ENCODE data around the gene GFPT2.

Gene GFPT2

DNA sequence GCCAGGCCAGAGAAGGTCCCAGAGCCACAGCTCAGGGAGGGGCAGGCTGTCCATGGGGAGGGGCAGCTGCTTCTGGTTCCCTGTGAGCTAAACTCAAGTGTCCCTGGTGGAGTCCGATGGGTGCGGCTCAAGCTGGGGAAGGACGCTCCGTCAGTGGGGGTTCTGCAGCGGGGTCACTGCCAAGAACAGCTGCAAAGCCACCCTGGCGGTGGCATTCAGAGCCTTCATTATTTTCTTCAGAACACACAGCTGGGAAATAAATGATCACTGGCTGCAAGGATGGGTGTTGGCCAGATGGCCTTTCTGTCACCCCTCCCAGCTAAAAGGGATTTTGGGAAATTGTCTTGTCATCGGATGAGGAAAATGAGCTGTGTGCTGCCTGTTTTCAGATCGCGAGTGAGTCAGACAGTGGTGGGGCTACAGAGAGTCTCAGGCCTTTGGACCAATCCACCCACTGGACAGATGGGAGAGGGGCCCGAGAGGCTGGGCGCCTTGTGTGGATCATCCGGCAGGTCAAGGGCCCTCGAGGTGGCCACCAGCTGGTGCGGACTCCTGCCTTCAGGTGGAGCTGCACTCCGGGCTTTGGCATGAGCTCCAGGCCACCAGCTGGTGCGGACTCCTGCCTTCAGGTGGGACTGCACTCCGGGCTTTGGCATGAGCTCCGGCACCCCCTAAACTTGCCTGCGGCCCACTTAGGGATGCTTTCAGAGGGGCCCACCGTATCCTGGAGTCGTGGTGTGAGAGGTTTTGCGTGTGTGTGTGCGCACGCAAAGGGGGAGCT lies 17.9 kb upstream of the GFPT2 start:
- Histone ChIP-seq H3K27me3 (ENCODE audit: insufficient read depth, low read length, poor library complexity) (no peaks in the 10 kb centered on the region), H3K23ac (ENCODE audit: low read length) (no peak overlapping the region), H3K56ac (ENCODE audit: low read length) (no peak overlapping the region), H2BK120ac (ENCODE audit: low read depth, low read length) (no peak overlapping the region), H3K4ac (ENCODE audit: low read depth, low read length) (no peak overlapping the region), H3K79me1 (ENCODE audit: low read length) (no peaks in the 10 kb centered on the region), H4K8ac (ENCODE audit: low read depth, low read length) (no peak overlapping the region), H3K4me3 (ENCODE audit: low read length) (no peak overlapping the region), H3K27ac (ENCODE audit: low read depth, low read length) (no peak overlapping the region), H3K36me3 (ENCODE audit: control insufficient read depth, insufficient read depth, low read length) (no peaks in the 10 kb centered on the region), H2AK5ac (ENCODE audit: low read length) (no peak overlapping the region), H2BK15ac (replicated peaks; ENCODE audit: low read depth) (no peak overlapping the region), H3K18ac (ENCODE audit: low read length) (no peak overlapping the region), H2BK5ac (ENCODE audit: low read length) (no peak overlapping the region), H3K9ac (ENCODE audit: low read length) (no peak overlapping the region), H3K4me1 (ENCODE audit: control insufficient read depth, low read depth, low read length) (no peaks in the 10 kb centered on the region), H3K4me2 (ENCODE audit: low read length) (no peak overlapping the region), H3K79me2 (ENCODE audit: control insufficient read depth, insufficient read depth, low read length) (no peaks in the 10 kb centered on the region), H4K5ac (ENCODE audit: low read length) (no peak overlapping the region)
- DNase-seq = no peak
- no CpG with 5 or more reads among the region's 24 CpGs for WGBS (ENCODE audit: extremely low coverage, insufficient coverage, low lambda C conversion rate)

DNA sequence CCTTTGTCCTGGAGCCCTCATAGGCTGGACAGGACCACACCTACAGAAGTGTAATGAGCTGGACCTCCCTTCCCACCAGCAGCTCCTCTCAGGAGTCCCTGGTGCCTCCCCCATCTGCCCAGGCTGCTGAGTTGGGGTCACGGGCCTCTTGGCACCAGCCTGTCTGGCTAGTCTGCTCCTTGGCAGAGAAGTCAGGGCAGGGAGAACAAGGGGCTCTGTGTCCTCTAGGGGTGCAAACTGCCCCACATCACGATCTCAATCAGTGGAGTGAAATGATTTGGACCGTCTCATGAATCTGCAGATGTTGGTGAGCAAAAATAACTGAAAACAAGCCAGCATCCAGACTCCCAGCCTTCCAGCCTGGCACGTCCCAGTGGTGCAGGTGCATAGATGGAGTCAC lies 14.9 kb upstream of the GFPT2 start:
- no peaks in the 10 kb centered on the region for H3K79me2 ChIP-seq (ENCODE audit: control insufficient read depth, insufficient read depth, low read length)
- no peak overlapping the region for H2BK5ac ChIP-seq (ENCODE audit: low read length)
- H3K27me3 ChIP-seq (ENCODE audit: insufficient read depth, low read length, poor library complexity) = no peaks in the 10 kb centered on the region
- H2BK120ac ChIP-seq (ENCODE audit: low read depth, low read length) = no peak overlapping the region
- no peak overlapping the region for H3K23ac ChIP-seq (ENCODE audit: low read length)
- no peak overlapping the region for H3K4me2 ChIP-seq (ENCODE audit: low read length)
- H4K5ac ChIP-seq (ENCODE audit: low read length) = no peak overlapping the region
- no peak overlapping the region for H3K9ac ChIP-seq (ENCODE audit: low read length)
- H3K18ac ChIP-seq (ENCODE audit: low read length) = no peak overlapping the region
- WGBS (ENCODE audit: extremely low coverage, insufficient coverage, low lambda C conversion rate) = no CpG with 5 or more reads among the region's 4 CpGs
- H3K4me1 ChIP-seq (ENCODE audit: control insufficient read depth, low read depth, low read length) = no peaks in the 10 kb centered on the region
- H3K27ac ChIP-seq (ENCODE audit: low read depth, low read length) = no peak overlapping the region
- no peak overlapping the region for H2BK15ac ChIP-seq (replicated peaks; ENCODE audit: low read depth)
- H3K36me3 ChIP-seq (ENCODE audit: control insufficient read depth, insufficient read depth, low read length) = no peaks in the 10 kb centered on the region
- H3K56ac ChIP-seq (ENCODE audit: low read length) = no peak overlapping the region
- no peak overlapping the region for H2AK5ac ChIP-seq (ENCODE audit: low read length)
- H4K8ac ChIP-seq (ENCODE audit: low read depth, low read length) = no peak overlapping the region
- DNase-seq = no peak
- no peaks in the 10 kb centered on the region for H3K79me1 ChIP-seq (ENCODE audit: low read length)
- H3K4me3 ChIP-seq (ENCODE audit: low read length) = no peak overlapping the region
- H3K4ac ChIP-seq (ENCODE audit: low read depth, low read length) = no peak overlapping the region

DNA sequence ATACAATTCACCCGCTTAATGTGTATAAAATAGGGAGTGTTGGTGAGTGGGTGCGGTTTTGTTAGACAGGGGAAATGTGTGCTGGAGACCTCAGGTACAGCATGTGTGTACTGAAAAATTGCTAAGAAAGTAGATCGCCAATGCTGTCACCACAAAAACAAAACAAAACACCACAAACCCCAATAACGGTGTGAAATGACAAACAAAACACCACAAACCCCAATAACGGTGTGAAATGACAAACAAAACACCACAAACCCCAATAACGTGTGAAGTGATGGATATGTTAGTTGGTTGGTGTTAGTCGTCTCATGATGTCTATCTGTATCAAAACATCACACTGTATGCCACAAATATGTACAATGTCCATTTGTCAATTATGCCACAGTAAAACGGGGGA lies 14.2 kb upstream of the GFPT2 start:
- Histone ChIP-seq H3K18ac (ENCODE audit: low read length) (no peak overlapping the region), H3K4me1 (ENCODE audit: control insufficient read depth, low read depth, low read length) (no peaks in the 10 kb centered on the region), H3K27ac (ENCODE audit: low read depth, low read length) (no peak overlapping the region), H3K27me3 (ENCODE audit: insufficient read depth, low read length, poor library complexity) (no peaks in the 10 kb centered on the region), H3K4me3 (ENCODE audit: low read length) (no peak overlapping the region), H2BK120ac (ENCODE audit: low read depth, low read length) (no peak overlapping the region), H2AK5ac (ENCODE audit: low read length) (no peak overlapping the region), H4K5ac (ENCODE audit: low read length) (no peak overlapping the region), H4K8ac (ENCODE audit: low read depth, low read length) (no peak overlapping the region), H3K4me2 (ENCODE audit: low read length) (no peak overlapping the region), H3K36me3 (ENCODE audit: control insufficient read depth, insufficient read depth, low read length) (no peaks in the 10 kb centered on the region), H3K23ac (ENCODE audit: low read length) (no peak overlapping the region), H2BK15ac (replicated peaks; ENCODE audit: low read depth) (no peak overlapping the region), H3K56ac (ENCODE audit: low read length) (no peak overlapping the region), H3K79me2 (ENCODE audit: control insufficient read depth, insufficient read depth, low read length) (no peaks in the 10 kb centered on the region), H2BK5ac (ENCODE audit: low read length) (no peak overlapping the region), H3K9ac (ENCODE audit: low read length) (no peak overlapping the region), H3K79me1 (ENCODE audit: low read length) (no peaks in the 10 kb centered on the region), H3K4ac (ENCODE audit: low read depth, low read length) (no peak overlapping the region)
- DNase-seq = no peak
- WGBS (ENCODE audit: extremely low coverage, insufficient coverage, low lambda C conversion rate) = no CpG with 5 or more reads among the region's 8 CpGs

DNA sequence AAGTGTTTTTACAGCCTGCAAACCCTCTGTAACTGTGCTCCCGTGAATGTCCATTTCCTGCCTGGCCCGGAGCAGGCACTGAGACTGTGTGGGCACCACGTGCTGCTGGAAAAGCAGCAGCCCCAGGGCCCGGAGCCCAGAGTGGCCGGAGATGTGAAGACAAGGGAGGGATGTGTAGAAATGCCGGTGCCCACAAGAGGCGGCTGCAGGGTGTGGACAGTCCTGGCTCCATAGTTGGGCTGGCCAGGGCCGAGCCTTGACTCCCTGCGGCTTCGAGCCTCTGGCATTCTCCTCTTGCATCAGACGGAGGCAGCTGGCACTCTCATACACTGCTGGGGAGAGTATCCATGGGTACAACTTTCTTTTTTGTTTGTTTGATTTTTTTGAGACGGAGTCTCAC lies 13.2 kb upstream of the GFPT2 start:
- H2BK5ac ChIP-seq (ENCODE audit: low read length) = no peak overlapping the region
- H4K5ac ChIP-seq (ENCODE audit: low read length) = no peak overlapping the region
- H3K79me1 ChIP-seq (ENCODE audit: low read length) = no peaks in the 10 kb centered on the region
- no CpG with 5 or more reads among the region's 12 CpGs for WGBS (ENCODE audit: extremely low coverage, insufficient coverage, low lambda C conversion rate)
- H3K23ac ChIP-seq (ENCODE audit: low read length) = no peak overlapping the region
- no peak overlapping the region for H4K8ac ChIP-seq (ENCODE audit: low read depth, low read length)
- no peak overlapping the region for H3K9ac ChIP-seq (ENCODE audit: low read length)
- DNase-seq = no peak
- no peak overlapping the region for H3K27ac ChIP-seq (ENCODE audit: low read depth, low read length)
- no peaks in the 10 kb centered on the region for H3K27me3 ChIP-seq (ENCODE audit: insufficient read depth, low read length, poor library complexity)
- H3K36me3 ChIP-seq (ENCODE audit: control insufficient read depth, insufficient read depth, low read length) = no peaks in the 10 kb centered on the region
- H3K4ac ChIP-seq (ENCODE audit: low read depth, low read length) = no peak overlapping the region
- no peak overlapping the region for H3K18ac ChIP-seq (ENCODE audit: low read length)
- no peak overlapping the region for H3K56ac ChIP-seq (ENCODE audit: low read length)
- no peak overlapping the region for H3K4me2 ChIP-seq (ENCODE audit: low read length)
- no peak overlapping the region for H3K4me3 ChIP-seq (ENCODE audit: low read length)
- no peak overlapping the region for H2BK120ac ChIP-seq (ENCODE audit: low read depth, low read length)
- no peak overlapping the region for H2AK5ac ChIP-seq (ENCODE audit: low read length)
- no peak overlapping the region for H2BK15ac ChIP-seq (replicated peaks; ENCODE audit: low read depth)
- no peaks in the 10 kb centered on the region for H3K4me1 ChIP-seq (ENCODE audit: control insufficient read depth, low read depth, low read length)
- H3K79me2 ChIP-seq (ENCODE audit: control insufficient read depth, insufficient read depth, low read length) = no peaks in the 10 kb centered on the region

DNA sequence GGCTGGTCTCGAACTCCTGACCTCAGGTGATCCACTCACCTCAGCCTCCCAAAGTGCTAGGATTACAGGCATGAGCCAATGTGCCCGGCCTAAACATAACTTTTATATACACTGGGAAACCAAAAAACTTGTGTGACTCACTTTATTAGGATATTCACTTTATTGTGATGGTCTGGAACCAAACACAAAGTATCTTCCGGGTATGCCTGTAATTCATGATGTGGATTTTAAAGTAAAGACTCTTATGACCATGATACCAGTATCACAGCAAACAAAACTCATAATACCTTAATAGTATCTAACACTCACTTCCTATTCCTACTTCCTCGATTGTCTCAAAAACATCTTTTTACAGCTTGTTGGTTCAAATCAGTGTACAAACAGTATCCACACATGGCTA lies 12.7 kb upstream of the GFPT2 start:
- WGBS (ENCODE audit: extremely low coverage, insufficient coverage, low lambda C conversion rate) = 100% methylated on average over 1 of the region's 4 CpGs
- H3K79me1 ChIP-seq (ENCODE audit: low read length) = no peaks in the 10 kb centered on the region
- H3K18ac ChIP-seq (ENCODE audit: low read length) = no peak overlapping the region
- DNase-seq = no peak
- no peak overlapping the region for H3K4ac ChIP-seq (ENCODE audit: low read depth, low read length)
- H3K36me3 ChIP-seq (ENCODE audit: control insufficient read depth, insufficient read depth, low read length) = no peaks in the 10 kb centered on the region
- no peak overlapping the region for H3K9ac ChIP-seq (ENCODE audit: low read length)
- no peak overlapping the region for H3K56ac ChIP-seq (ENCODE audit: low read length)
- no peak overlapping the region for H3K27ac ChIP-seq (ENCODE audit: low read depth, low read length)
- H2BK5ac ChIP-seq (ENCODE audit: low read length) = no peak overlapping the region
- no peak overlapping the region for H2BK15ac ChIP-seq (replicated peaks; ENCODE audit: low read depth)
- no peaks in the 10 kb centered on the region for H3K4me1 ChIP-seq (ENCODE audit: control insufficient read depth, low read depth, low read length)
- no peak overlapping the region for H2BK120ac ChIP-seq (ENCODE audit: low read depth, low read length)
- no peak overlapping the region for H4K8ac ChIP-seq (ENCODE audit: low read depth, low read length)
- no peak overlapping the region for H3K23ac ChIP-seq (ENCODE audit: low read length)
- H2AK5ac ChIP-seq (ENCODE audit: low read length) = no peak overlapping the region
- no peak overlapping the region for H4K5ac ChIP-seq (ENCODE audit: low read length)
- no peak overlapping the region for H3K4me2 ChIP-seq (ENCODE audit: low read length)
- H3K27me3 ChIP-seq (ENCODE audit: insufficient read depth, low read length, poor library complexity) = no peaks in the 10 kb centered on the region
- H3K4me3 ChIP-seq (ENCODE audit: low read length) = no peak overlapping the region
- no peaks in the 10 kb centered on the region for H3K79me2 ChIP-seq (ENCODE audit: control insufficient read depth, insufficient read depth, low read length)

DNA sequence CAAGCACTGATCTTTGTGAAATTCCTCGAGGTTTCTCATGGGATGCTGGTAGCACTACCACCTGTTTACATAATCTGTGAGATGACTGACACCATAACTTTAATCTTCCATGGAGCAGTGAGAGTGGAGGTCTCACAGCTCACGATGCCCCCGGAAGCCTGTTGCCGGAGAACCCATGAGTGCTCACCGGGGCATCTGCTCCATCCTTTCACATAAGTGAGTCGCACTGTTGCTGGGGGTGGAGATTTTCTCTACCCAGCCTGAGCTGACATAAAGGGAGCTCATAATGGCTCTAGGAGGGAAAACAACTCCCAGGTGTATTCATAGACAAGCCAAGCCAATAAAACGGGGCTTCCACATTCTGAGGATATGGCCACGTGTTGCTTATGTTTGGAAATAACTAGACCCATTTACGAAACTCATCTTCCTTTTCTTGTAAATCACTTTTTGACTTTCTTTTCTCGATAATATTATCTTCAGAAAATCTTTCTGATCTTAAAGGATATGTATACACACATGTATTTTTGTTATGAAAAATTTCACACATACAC lies 11.2 kb upstream of the GFPT2 start:
- Histone ChIP-seq H3K9ac (ENCODE audit: low read length) (no peak overlapping the region), H2BK15ac (replicated peaks; ENCODE audit: low read depth) (no peak overlapping the region), H4K8ac (ENCODE audit: low read depth, low read length) (no peak overlapping the region), H3K18ac (ENCODE audit: low read length) (no peak overlapping the region), H2BK5ac (ENCODE audit: low read length) (no peak overlapping the region), H3K4me3 (ENCODE audit: low read length) (no peak overlapping the region), H3K4ac (ENCODE audit: low read depth, low read length) (no peak overlapping the region), H3K79me2 (ENCODE audit: control insufficient read depth, insufficient read depth, low read length) (no peaks in the 10 kb centered on the region), H3K4me1 (ENCODE audit: control insufficient read depth, low read depth, low read length) (no peaks in the 10 kb centered on the region), H3K23ac (ENCODE audit: low read length) (no peak overlapping the region), H2BK120ac (ENCODE audit: low read depth, low read length) (no peak overlapping the region), H3K56ac (ENCODE audit: low read length) (no peak overlapping the region), H3K27ac (ENCODE audit: low read depth, low read length) (no peak overlapping the region), H4K5ac (ENCODE audit: low read length) (no peak overlapping the region), H3K27me3 (ENCODE audit: insufficient read depth, low read length, poor library complexity) (no peaks in the 10 kb centered on the region), H2AK5ac (ENCODE audit: low read length) (no peak overlapping the region), H3K79me1 (ENCODE audit: low read length) (no peaks in the 10 kb centered on the region), H3K36me3 (ENCODE audit: control insufficient read depth, insufficient read depth, low read length) (no peaks in the 10 kb centered on the region), H3K4me2 (ENCODE audit: low read length) (no peak overlapping the region)
- no peak for DNase-seq
- WGBS (ENCODE audit: extremely low coverage, insufficient coverage, low lambda C conversion rate) = no CpG with 5 or more reads among the region's 10 CpGs
